KBM-7 (cell line): ENCODE measurements around the gene SP140L.

ENCODE experiments used
- DNase-seq: peaks from one replicate; pipeline ENCODE4 v3.0.0-alpha.2; 2015
- in situ Hi-C: fragments of 300-500 bp; cut with MboI; formaldehyde crosslinking; loops from 2 replicates; pipeline ENCODE4 v1.14.3; 2020; ENCODE audit warnings: low sequenced_read_pairs, low pct_unique_long_range_greater_than_20kb, mixed read lengths

The SP140L gene

DNA sequence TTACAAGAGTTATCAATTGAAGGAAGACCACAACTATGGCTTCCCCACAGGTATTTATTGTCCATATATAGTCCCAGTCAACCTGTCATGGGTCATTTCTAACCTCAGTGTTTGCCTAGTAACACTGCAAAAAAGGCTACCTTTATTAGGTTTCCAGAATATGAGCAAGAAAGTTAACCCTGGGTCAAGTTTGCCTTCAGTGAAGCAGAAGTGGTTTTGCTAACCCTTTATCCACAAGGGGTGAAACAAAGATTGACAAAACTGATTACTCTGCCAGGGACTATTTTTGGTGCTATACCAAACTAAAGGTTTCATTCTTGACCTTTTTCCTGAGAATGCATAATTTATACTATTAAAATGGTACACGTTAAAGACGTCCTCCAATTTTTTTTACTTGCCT lies 117.8 kb downstream of the SP140L start:
- no peak for DNase-seq
- in situ Hi-C loops: no loop called here

GRCh38 chr2:230447036-230447435 lies 120.0 kb downstream of the SP140L start:
- in situ Hi-C loops: no loop called here
- no peak for DNase-seq

DNA sequence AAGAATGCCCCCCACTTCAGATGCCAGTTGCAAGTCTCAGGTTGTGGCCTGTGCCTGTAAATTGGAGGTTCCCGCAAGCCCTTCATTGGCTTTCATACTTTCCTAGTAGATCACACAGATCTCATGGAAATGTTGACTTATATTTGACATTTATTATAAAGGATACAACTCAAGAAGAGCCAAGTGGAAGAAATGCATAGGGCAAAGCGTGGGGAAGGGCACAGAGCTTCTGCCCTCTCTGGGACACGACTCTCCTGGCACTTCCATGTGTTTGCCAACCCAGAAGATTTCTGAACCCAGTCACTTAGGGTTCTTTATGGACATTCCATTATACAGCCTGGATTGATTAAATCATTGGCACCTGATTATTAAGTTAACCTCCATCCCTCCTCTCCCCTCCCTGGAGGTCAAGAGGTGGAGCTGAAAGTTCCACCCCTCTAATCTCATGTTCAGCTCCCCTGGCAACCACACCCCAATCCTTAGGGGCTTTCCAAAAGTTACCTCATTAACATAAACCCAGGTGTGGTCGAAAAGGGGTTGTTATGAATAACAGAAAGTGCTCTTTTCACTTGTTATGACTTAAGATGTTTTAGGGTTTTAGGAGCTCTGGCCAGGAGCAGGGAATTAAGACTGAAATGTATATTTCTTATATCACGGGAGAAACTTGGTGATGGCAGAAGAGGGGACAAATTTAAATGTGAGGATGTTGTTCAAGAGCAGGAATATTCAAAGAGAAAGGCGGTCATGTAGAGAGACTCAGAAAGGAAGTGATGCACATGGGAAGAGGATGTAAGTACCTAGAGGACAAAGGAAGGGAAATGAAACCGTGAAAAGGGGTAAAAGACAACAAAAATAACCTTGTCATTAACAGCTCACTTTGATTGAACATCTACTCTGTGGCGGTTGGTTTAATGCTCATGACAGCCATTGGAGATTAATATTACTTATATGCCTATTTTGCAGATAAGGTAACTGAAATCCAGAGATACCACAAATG lies 120.8 kb downstream of the SP140L start:
- in situ Hi-C loops: no loop called here
- DNase-seq: no peak

GRCh38 chr2:230449901-230450467 lies 123.0 kb downstream of the SP140L start:
- DNase-seq: no peak
- in situ Hi-C loops: no loop called here

DNA sequence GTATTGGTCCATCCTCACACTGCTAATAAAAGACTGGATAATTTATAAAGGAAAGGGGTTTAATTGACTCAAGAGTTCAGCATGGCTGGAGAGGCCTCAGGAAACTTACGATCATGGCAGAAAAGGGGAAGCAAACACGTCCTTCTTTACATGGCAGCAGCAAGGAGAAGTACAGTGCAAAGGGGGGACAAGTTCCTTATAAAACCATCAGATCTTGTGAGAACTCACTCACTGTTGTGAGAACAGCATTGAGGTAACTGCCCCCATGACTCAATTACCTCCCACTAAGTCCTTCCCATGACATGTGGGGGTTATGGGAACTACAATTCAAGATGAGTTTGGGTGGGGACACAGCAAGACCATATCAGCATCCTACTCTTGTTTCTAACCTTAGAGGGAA lies 126.0 kb downstream of the SP140L start:
- in situ Hi-C loops: no loop called here
- peak; percentile 45 for DNase-seq
